IMR-90 (cell line): ENCODE data around the gene IFT81. TPM values are rescaled to one million over a fixed set of nuclear protein-coding genes. Genes with fewer than 3 reads are reported as not detected.

Experiments used
- ATAC-seq: fragments of 200-7000 bp; cut with Tn5 transposase; 2 replicates; pipeline ENCODE4 v1.9.1; 2020; ENCODE audit warnings: low read depth, mild to moderate bottlenecking, moderate library complexity
- BruUV-seq: library from RNA; stranded (reverse); fragments of 400-500 nt; replicated peaks from 2 replicates; lab custom pipeline; 2021; lab: Mats Ljungman, UMichigan
- CTCF ChIA-PET: fragments of 300-600 bp; formaldehyde crosslinking; extraction: SDS; loops from one replicate; lab custom pipeline; 2021; ENCODE audit warnings: antibody characterized with exemption; lab: Yijun Ruan, JAX
- POLR2A ChIA-PET: fragments of 300-600 bp; sonication (Branson Sonifier 250); formaldehyde crosslinking; loops from one replicate; lab custom pipeline; 2022; ENCODE audit warnings: antibody characterized with exemption; ENCODE audit not compliant: unreplicated experiment; lab: Charles Lee
- DNase-seq: peaks from one replicate; pipeline ENCODE4 v3.0.0; 2013
- H2AFZ ChIP-seq: replicated peaks from 2 replicates; pipeline ENCODE3; 2013; ENCODE audit warnings: low read length, mild to moderate bottlenecking; ENCODE audit not compliant: poor library complexity
- H2AK5ac ChIP-seq: 2 replicates; pipeline ENCODE4 v1.6.1; 2013; ENCODE audit warnings: low read depth, low read length, inconsistent platforms
- H2AK9ac ChIP-seq: replicated peaks from 2 replicates; pipeline ENCODE3; 2013; ENCODE audit warnings: mild to moderate bottlenecking, low read depth, low read length, moderate library complexity; ENCODE audit not compliant: poor library complexity
- H2BK120ac ChIP-seq: 2 replicates; pipeline ENCODE4 v1.6.1; 2013; ENCODE audit warnings: low read depth, low read length, inconsistent platforms
- H2BK15ac ChIP-seq: 3 replicates; pipeline ENCODE4 v1.6.1; 2013; ENCODE audit warnings: low read depth, low read length, inconsistent platforms
- H2BK20ac ChIP-seq: 2 replicates; pipeline ENCODE4 v1.6.1; 2013; ENCODE audit warnings: low read depth, mild to moderate bottlenecking, inconsistent platforms, low read length, moderate library complexity
- H2BK5ac ChIP-seq: 2 replicates; pipeline ENCODE4 v1.6.1; 2013; ENCODE audit warnings: mild to moderate bottlenecking, low read depth, low read length, inconsistent platforms; ENCODE audit not compliant: poor library complexity, severe bottlenecking
- H3K14ac ChIP-seq: replicated peaks from 2 replicates; pipeline ENCODE4 v1.6.1; 2013; ENCODE audit warnings: low read depth, low read length, inconsistent platforms
- H3K18ac ChIP-seq: 2 replicates; pipeline ENCODE4 v1.6.1; 2013; ENCODE audit warnings: low read depth, low read length, control low read depth
- H3K23ac ChIP-seq: 2 replicates; pipeline ENCODE4 v1.6.1; 2013; ENCODE audit warnings: low read depth, low read length, inconsistent platforms
- H3K27ac ChIP-seq: 2 replicates; pipeline ENCODE4 v1.5.1; 2013; ENCODE audit warnings: mild to moderate bottlenecking, control low read depth, low read length; ENCODE audit not compliant: insufficient read depth
- H3K27me3 ChIP-seq: 2 replicates; pipeline ENCODE4 v1.6.1; 2013; ENCODE audit warnings: low read length; ENCODE audit not compliant: control insufficient read depth, insufficient read depth
- H3K36me3 ChIP-seq: 2 replicates; pipeline ENCODE4 v1.6.1; 2013; ENCODE audit warnings: low read length, mixed read lengths; ENCODE audit not compliant: control insufficient read depth, insufficient read depth
- H3K4ac ChIP-seq: 2 replicates; pipeline ENCODE4 v1.6.1; 2013; ENCODE audit warnings: low read depth, low read length, inconsistent platforms
- H3K4me1 ChIP-seq: 2 replicates; pipeline ENCODE4 v1.6.1; 2013; ENCODE audit warnings: low read length, mixed read lengths; ENCODE audit not compliant: control insufficient read depth, insufficient read depth
- H3K4me2 ChIP-seq: 2 replicates; pipeline ENCODE4 v1.6.1; 2013; ENCODE audit warnings: low read depth, mild to moderate bottlenecking, control low read depth, low read length, moderate library complexity
- H3K4me3 ChIP-seq: 2 replicates; pipeline ENCODE4 v1.5.1; 2013; ENCODE audit warnings: low read depth, mild to moderate bottlenecking, control low read depth, low read length, moderate library complexity; ENCODE audit not compliant: insufficient read depth
- H3K56ac ChIP-seq: 2 replicates; pipeline ENCODE4 v1.6.1; 2013; ENCODE audit warnings: low read length, inconsistent platforms; ENCODE audit not compliant: insufficient read depth; ENCODE audit errors: extremely low read depth
- H3K79me1 ChIP-seq, 2 experiments: 2 replicates each; pipeline ENCODE4 v1.6.1; 2013; ENCODE audit warnings: low read length in 2 of 2, inconsistent platforms in 1 of 2, low read depth in 1 of 2
- H3K9ac ChIP-seq: 2 replicates; pipeline ENCODE4 v1.6.1; 2013; ENCODE audit warnings: low read depth, low read length, control low read depth
- H3K9me1 ChIP-seq: 2 replicates; pipeline ENCODE4 v1.6.1; 2013; ENCODE audit warnings: low read length, inconsistent platforms; ENCODE audit not compliant: insufficient read depth
- H3K9me3 ChIP-seq: 2 replicates; pipeline ENCODE4 v1.6.1; 2013; ENCODE audit warnings: low read length; ENCODE audit not compliant: control insufficient read depth, insufficient read depth
- H4K20me1 ChIP-seq: 2 replicates; pipeline ENCODE4 v1.6.1; 2013; ENCODE audit warnings: low read length, inconsistent platforms; ENCODE audit not compliant: insufficient read depth
- H4K5ac ChIP-seq: 2 replicates; pipeline ENCODE4 v1.6.1; 2013; ENCODE audit warnings: mild to moderate bottlenecking, low read depth, low read length, control low read depth
- H4K8ac ChIP-seq, 2 experiments: 2 replicates each; pipeline ENCODE4 v1.6.1; 2013; ENCODE audit warnings: low read depth in 2 of 2, low read length in 2 of 2, control low read depth in 1 of 2, inconsistent platforms in 1 of 2
- H4K91ac ChIP-seq: 2 replicates; pipeline ENCODE4 v1.6.1; 2013; ENCODE audit warnings: low read depth, low read length, inconsistent platforms; ENCODE audit not compliant: insufficient read depth
- BHLHE40 ChIP-seq: fragments of 150-350 bp; IDR thresholded peaks from 2 replicates; pipeline ENCODE4 v1.6.1; 2016; ENCODE audit warnings: mild to moderate bottlenecking, low read depth, low read length
- CEBPB ChIP-seq: IDR thresholded peaks from 2 replicates; pipeline ENCODE4 v1.6.1; 2012; ENCODE audit warnings: low read depth, low read length, improper control_type of control experiment
- CHD1 ChIP-seq: IDR thresholded peaks from 2 replicates; pipeline ENCODE4 v1.6.1; 2012; ENCODE audit warnings: low read depth, low read length, improper control_type of control experiment
- FOS ChIP-seq: fragments of 150-350 bp; IDR thresholded peaks from 2 replicates; pipeline ENCODE4 v1.6.1; 2016; ENCODE audit warnings: low read depth, low read length
- MAFK ChIP-seq: IDR thresholded peaks from 2 replicates; pipeline ENCODE4 v1.6.1; 2012; ENCODE audit warnings: low read depth, low read length, improper control_type of control experiment
- MAZ ChIP-seq: IDR thresholded peaks from 2 replicates; pipeline ENCODE4 v1.6.1; 2012; ENCODE audit warnings: low read depth, mild to moderate bottlenecking, low read length, improper control_type of control experiment, moderate library complexity, borderline replicate concordance
- MXI1 ChIP-seq: IDR thresholded peaks from 2 replicates; pipeline ENCODE4 v1.6.1; 2012; ENCODE audit warnings: low read depth, mild to moderate bottlenecking, low read length, moderate library complexity, borderline replicate concordance
- POLR2A ChIP-seq: IDR thresholded peaks from 2 replicates; pipeline ENCODE4 v1.6.1; 2012; ENCODE audit warnings: mild to moderate bottlenecking, low read depth, low read length
- RAD21 ChIP-seq: IDR thresholded peaks from 2 replicates; pipeline ENCODE4 v1.6.1; 2012; ENCODE audit warnings: low read length, improper control_type of control experiment
- RCOR1 ChIP-seq: IDR thresholded peaks from 2 replicates; pipeline ENCODE4 v1.6.1; 2012; ENCODE audit warnings: mild to moderate bottlenecking, low read length, improper control_type of control experiment; ENCODE audit not compliant: insufficient replicate concordance
- RFX5 ChIP-seq: IDR thresholded peaks from 2 replicates; pipeline ENCODE4 v1.8.0; 2012; ENCODE audit warnings: low read depth, mild to moderate bottlenecking, low read length, moderate library complexity
- SMC3 ChIP-seq: fragments of 150-350 bp; IDR thresholded peaks from 2 replicates; pipeline ENCODE4 v1.6.1; 2016; ENCODE audit warnings: low read depth, mild to moderate bottlenecking, antibody characterized with exemption, low read length, moderate library complexity
- WGBS, 2 experiments: methylation state at CpG; one replicate each; pipeline versions ENCODE4 v1.1.5 to v1.1.7; 2013; ENCODE audit warnings: missing lambda C conversion rate in 2 of 2; ENCODE audit not compliant: insufficient read length in 1 of 2; ENCODE audit errors: extremely low coverage in 2 of 2; 5-methylcytosine and 5-hydroxymethylcytosine counted together
- dilution Hi-C: fragments of 300-500 bp; cut with HindIII; formaldehyde crosslinking; loops from one replicate; pipeline ENCODE4 v1.14.3; 2018; ENCODE audit warnings: low sequenced_read_pairs; ENCODE audit not compliant: unreplicated experiment
- in situ Hi-C: fragments of 300-500 bp; cut with MboI; formaldehyde crosslinking; loops from 3 replicates; pipeline ENCODE4 v1.14.3; 2019; ENCODE audit warnings: low sequenced_read_pairs, inconsistent platforms, mixed read lengths
- intact Hi-C: fragments of 100-400 bp; cut with micrococcal nuclease; formaldehyde crosslinking; loops from 2 replicates; pipeline ENCODE4 v1.10.0; 2022
- polyA plus RNA-seq, 3 experiments: library from polyadenylated mRNA; depleted of rRNA; stranded (reverse); fragments of >200 nt; gene quantifications; 2 replicates each; pipeline ENCODE4 v1.2.3, GENCODE V29; 2012; ENCODE audit warnings: low replicate concordance in 1 of 3
- total RNA-seq: library from RNA; depleted of rRNA; stranded (reverse); fragments of >200 nt; gene quantifications from 2 replicates; pipeline ENCODE4 v1.2.3, GENCODE V29; 2012
- TF ChIP-seq, protein P1 (sequence below): fragments of 150-350 bp; IDR thresholded peaks from 2 replicates; pipeline ENCODE4 v1.6.1; 2017; ENCODE audit warnings: mild to moderate bottlenecking, antibody characterized with exemption, low read length, low read depth
- TF ChIP-seq, protein P2 (sequence below): conservative IDR thresholded peaks from 2 replicates; pipeline ENCODE4 v1.5.1; 2012; ENCODE audit warnings: mild to moderate bottlenecking, low read depth, low read length, improper control_type of control experiment
- TF ChIP-seq, protein P3 (sequence below): fragments of 150-350 bp; IDR thresholded peaks from 2 replicates; pipeline ENCODE4 v1.6.1; 2016; ENCODE audit warnings: low read depth, mild to moderate bottlenecking, low read length, moderate library complexity, borderline replicate concordance

The IFT81 gene
- total and polyA plus RNA-seq, 2 of the 4 experiments (the other 2 are of a cell fraction) = 6.1 to 8.1 TPM

DNA sequence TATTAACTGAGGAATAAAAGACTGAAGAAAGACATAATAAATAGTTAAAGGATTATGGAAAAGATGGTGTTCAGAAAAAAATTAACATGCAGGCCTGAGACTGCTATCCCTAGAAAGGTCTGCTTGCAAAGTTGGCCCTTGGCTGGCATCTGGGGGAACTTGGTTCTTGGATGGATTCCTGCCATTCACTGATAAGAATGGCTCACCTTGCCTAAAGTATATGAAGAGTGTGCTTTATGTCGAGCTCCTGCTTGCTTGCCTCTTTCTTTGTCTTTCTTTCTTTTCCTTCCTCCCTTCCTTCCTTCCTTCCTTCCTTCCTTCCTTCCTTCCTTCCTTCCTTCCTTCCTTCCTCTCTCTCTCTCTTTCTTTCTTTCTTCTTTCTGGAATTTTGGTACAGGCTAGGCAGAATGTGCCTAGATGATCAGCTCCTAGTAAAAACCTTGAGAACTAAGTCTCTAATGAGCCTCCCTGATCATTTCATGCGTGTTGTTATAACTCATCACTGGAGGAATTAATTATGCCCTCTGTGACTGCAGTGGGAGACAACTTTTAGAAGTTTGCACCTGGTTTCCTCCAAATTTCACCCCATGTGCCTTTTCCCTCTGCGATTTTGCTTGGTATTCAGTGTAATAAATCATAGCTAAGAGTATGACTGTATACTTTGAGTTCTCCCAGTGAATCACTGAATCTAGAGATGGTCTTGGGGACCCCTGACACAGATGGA lies 44.7 kb downstream of the IFT81 start:
- Histone ChIP-seq H2AK9ac (no peak overlapping the region), H4K5ac (no peak overlapping the region), H3K23ac (no peak overlapping the region), H2BK15ac (no peak overlapping the region), H3K27ac (no peak overlapping the region), H2BK20ac (no peak overlapping the region), H3K56ac (no peak overlapping the region), H3K27me3 (no peaks in the 10 kb centered on the region), H2BK120ac (no peak overlapping the region), H2BK5ac (no peak overlapping the region), H3K14ac (no peak overlapping the region), H4K91ac (no peak overlapping the region), H3K9me3 (no peaks in the 10 kb centered on the region), H4K20me1 (no peaks in the 10 kb centered on the region), H3K4me2 (no peak overlapping the region), H3K79me1 (peaks cover 0 to 7% of the 10 kb centered on the region in 2 experiments; a peak in 1 of 4 replicates), H4K8ac (no peak overlapping the region), H3K4me1 (peaks cover 2% of the 10 kb centered on the region; the same call in 1 of the 2 replicates), H3K4ac (no peak overlapping the region), H3K9ac (no peak overlapping the region), H3K4me3 (no peak overlapping the region), H2AK5ac (no peak overlapping the region), H2AFZ (no peak overlapping the region), H3K18ac (no peak overlapping the region), H3K9me1 (peaks cover 5% of the 10 kb centered on the region; the same call in 1 of the 2 replicates), H3K36me3 (peaks cover 9% of the 10 kb centered on the region)
- intact Hi-C loops = no loop called here
- BruUV-seq = no TSS peak
- POLR2A ChIA-PET = interaction anchor here (0.6 kb wide), 1 partner anchor 41 kb away, joined by 3 read pairs; no protein-coding TSS in a partner anchor
- ATAC-seq (no peak), DNase-seq (no peak)
- WGBS, 2 experiments = no CpG with 5 or more reads among the region's 3 CpGs
- dilution Hi-C loops = no loop called here
- in situ Hi-C loops = no loop called here
- CTCF ChIA-PET = interaction anchor here (0.6 to 1.6 kb wide), 2 partner anchors 10 to 287 kb away, joined by 3 read pairs; no protein-coding TSS in a partner anchor
- TF ChIP-seq, protein P1, sequence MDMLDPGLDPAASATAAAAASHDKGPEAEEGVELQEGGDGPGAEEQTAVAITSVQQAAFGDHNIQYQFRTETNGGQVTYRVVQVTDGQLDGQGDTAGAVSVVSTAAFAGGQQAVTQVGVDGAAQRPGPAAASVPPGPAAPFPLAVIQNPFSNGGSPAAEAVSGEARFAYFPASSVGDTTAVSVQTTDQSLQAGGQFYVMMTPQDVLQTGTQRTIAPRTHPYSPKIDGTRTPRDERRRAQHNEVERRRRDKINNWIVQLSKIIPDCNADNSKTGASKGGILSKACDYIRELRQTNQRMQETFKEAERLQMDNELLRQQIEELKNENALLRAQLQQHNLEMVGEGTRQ = no peak
- TF ChIP-seq MAFK (no peak), CHD1 (no peak), BHLHE40 (no peak), SMC3 (no peak), FOS (no peak), CEBPB (no peak), RAD21 (no peak), MXI1 (no peak), POLR2A (no peak), RFX5 (no peak), MAZ (no peak), RCOR1 (no peak)
- TF ChIP-seq, protein P2, sequence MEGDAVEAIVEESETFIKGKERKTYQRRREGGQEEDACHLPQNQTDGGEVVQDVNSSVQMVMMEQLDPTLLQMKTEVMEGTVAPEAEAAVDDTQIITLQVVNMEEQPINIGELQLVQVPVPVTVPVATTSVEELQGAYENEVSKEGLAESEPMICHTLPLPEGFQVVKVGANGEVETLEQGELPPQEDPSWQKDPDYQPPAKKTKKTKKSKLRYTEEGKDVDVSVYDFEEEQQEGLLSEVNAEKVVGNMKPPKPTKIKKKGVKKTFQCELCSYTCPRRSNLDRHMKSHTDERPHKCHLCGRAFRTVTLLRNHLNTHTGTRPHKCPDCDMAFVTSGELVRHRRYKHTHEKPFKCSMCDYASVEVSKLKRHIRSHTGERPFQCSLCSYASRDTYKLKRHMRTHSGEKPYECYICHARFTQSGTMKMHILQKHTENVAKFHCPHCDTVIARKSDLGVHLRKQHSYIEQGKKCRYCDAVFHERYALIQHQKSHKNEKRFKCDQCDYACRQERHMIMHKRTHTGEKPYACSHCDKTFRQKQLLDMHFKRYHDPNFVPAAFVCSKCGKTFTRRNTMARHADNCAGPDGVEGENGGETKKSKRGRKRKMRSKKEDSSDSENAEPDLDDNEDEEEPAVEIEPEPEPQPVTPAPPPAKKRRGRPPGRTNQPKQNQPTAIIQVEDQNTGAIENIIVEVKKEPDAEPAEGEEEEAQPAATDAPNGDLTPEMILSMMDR = no peak
- TF ChIP-seq, protein P3, sequence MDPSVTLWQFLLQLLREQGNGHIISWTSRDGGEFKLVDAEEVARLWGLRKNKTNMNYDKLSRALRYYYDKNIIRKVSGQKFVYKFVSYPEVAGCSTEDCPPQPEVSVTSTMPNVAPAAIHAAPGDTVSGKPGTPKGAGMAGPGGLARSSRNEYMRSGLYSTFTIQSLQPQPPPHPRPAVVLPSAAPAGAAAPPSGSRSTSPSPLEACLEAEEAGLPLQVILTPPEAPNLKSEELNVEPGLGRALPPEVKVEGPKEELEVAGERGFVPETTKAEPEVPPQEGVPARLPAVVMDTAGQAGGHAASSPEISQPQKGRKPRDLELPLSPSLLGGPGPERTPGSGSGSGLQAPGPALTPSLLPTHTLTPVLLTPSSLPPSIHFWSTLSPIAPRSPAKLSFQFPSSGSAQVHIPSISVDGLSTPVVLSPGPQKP = no peak
